GM06990 (cell line): ENCODE results near the gene CBX1.

Source experiments
- DNase-seq: peaks from one replicate; pipeline ENCODE4 v3.0.0-alpha.2; 2011; ENCODE audit not compliant: insufficient read length; ENCODE audit errors: extremely low read depth
- H3K27me3 ChIP-seq: replicated peaks from 2 replicates; pipeline ENCODE4 v1.6.0; 2011; ENCODE audit warnings: low read length; ENCODE audit not compliant: control insufficient read depth, insufficient read depth
- H3K36me3 ChIP-seq: 2 replicates; pipeline ENCODE4 v1.5.1; 2011; ENCODE audit warnings: low read length; ENCODE audit not compliant: control insufficient read depth, insufficient read depth
- H3K4me3 ChIP-seq: replicated peaks from 2 replicates; pipeline ENCODE4 v1.5.1; 2011; ENCODE audit warnings: low read depth, mild to moderate bottlenecking, control low read depth, low read length
- CTCF ChIP-seq: IDR thresholded peaks from 2 replicates; pipeline ENCODE4 v1.5.1; 2011; ENCODE audit warnings: low read length, control low read depth, mild to moderate bottlenecking, inconsistent platforms; ENCODE audit not compliant: insufficient read depth, poor library complexity, severe bottlenecking

CBX1 gene

GRCh38 chr17:48104440-48104839, 3.2 kb upstream of the CBX1 start:
- no peak for TF ChIP-seq CTCF
- H3K36me3 ChIP-seq: no peaks in the 10 kb centered on the region
- DNase-seq: no peak
- no peak overlapping the region for H3K4me3 ChIP-seq
- H3K27me3 ChIP-seq: no peaks in the 10 kb centered on the region

GRCh38 chr17:48102798-48103715, 1.8 kb upstream of the CBX1 start:
- TF ChIP-seq CTCF: no peak
- no peak overlapping the region for H3K4me3 ChIP-seq
- no peaks in the 10 kb centered on the region for H3K27me3 ChIP-seq
- DNase-seq: no peak
- no peaks in the 10 kb centered on the region for H3K36me3 ChIP-seq

- no peaks in the 10 kb centered on the region for H3K27me3 ChIP-seq
- TF ChIP-seq CTCF: no peak
- H3K4me3 ChIP-seq: peak overlapping the region; percentile 88
- H3K36me3 ChIP-seq: no peaks in the 10 kb centered on the region
- DNase-seq: no peak
Measured at GRCh38 chr17:48102043-48102750, 919 bp upstream of the CBX1 start.

GRCh38 chr17:48100591-48101011, 677 bp downstream of the CBX1 start:
- no peak for DNase-seq
- TF ChIP-seq CTCF: no peak
- H3K36me3 ChIP-seq: no peaks in the 10 kb centered on the region
- H3K4me3 ChIP-seq: peak overlapping the region; percentile 88
- no peaks in the 10 kb centered on the region for H3K27me3 ChIP-seq

- H3K27me3 ChIP-seq: no peaks in the 10 kb centered on the region
- TF ChIP-seq CTCF: no peak
- H3K36me3 ChIP-seq: no peaks in the 10 kb centered on the region
- DNase-seq: no peak
- peak overlapping the region; percentile 88 for H3K4me3 ChIP-seq
Measured at GRCh38 chr17:48100160-48100559, 1.1 kb downstream of the CBX1 start.
